GM12878 (cell line): ENCODE measurements around the gene CCHCR1. TPM values are rescaled to one million over a fixed set of nuclear protein-coding genes. Genes with fewer than 3 reads are reported as not detected.

Source experiments
- ATAC-seq: fragments of 200-7000 bp; cut with Tn5 transposase; 3 replicates; pipeline ENCODE4 v1.9.1; 2020; ENCODE audit warnings: mild to moderate bottlenecking, moderate library complexity
- BruUV-seq: library from RNA; stranded (reverse); fragments of 400-500 nt; replicated peaks from 2 replicates; lab custom pipeline; 2021; lab: Mats Ljungman, UMichigan
- CTCF ChIA-PET: fragments of 300-600 bp; sonication (Branson Sonifier 250); formaldehyde crosslinking; extraction: SDS; loops from one replicate; lab custom pipeline; 2021; ENCODE audit warnings: inconsistent platforms; lab: Yijun Ruan, JAX
- POLR2A ChIA-PET: fragments of 350-600 bp; formaldehyde crosslinking; extraction: SDS; loops from one replicate; lab custom pipeline; 2021; ENCODE audit warnings: inconsistent platforms; lab: Charles Lee
- RAD21 ChIA-PET: fragments of 300-600 bp; sonication (Branson Sonifier 250); formaldehyde crosslinking; loops from one replicate; lab custom pipeline; 2023; ENCODE audit warnings: antibody characterized with exemption; ENCODE audit not compliant: unreplicated experiment; lab: Charles Lee
- SMC1A ChIA-PET: fragments of 300-600 bp; sonication (Branson Sonifier 250); formaldehyde crosslinking; loops from one replicate; lab custom pipeline; 2023; ENCODE audit not compliant: unreplicated experiment, uncharacterized antibody; lab: Charles Lee
- DNase-seq: peaks from one replicate; pipeline ENCODE4 v3.0.0-alpha.2; 2011; ENCODE audit warnings: low read depth, low spot score
- FAIRE-seq: peaks from 3 replicates; lab custom pipeline; 2011; peaks lifted over from hg19 to GRCh38; lab: Jason Lieb, UNC
- H2AFZ ChIP-seq: 2 replicates; pipeline ENCODE4 v1.6.0; 2011; ENCODE audit warnings: low read depth, low read length, control low read depth; ENCODE audit not compliant: control insufficient read depth
- H3K27ac ChIP-seq: 2 replicates; pipeline ENCODE4 v1.5.1; 2011; ENCODE audit warnings: control low read depth; ENCODE audit not compliant: control insufficient read depth, insufficient read depth
- H3K27me3 ChIP-seq, 2 experiments: replicated peaks in 1 of 2; 2 replicates each; pipeline versions ENCODE4 v1.6.0 to v1.6.1; 2011; ENCODE audit warnings: low read length in 1 of 2; ENCODE audit not compliant: control insufficient read depth in 2 of 2, insufficient read depth in 2 of 2
- H3K36me3 ChIP-seq, 2 experiments: 2 replicates each; pipeline ENCODE4 v1.5.1; 2011; ENCODE audit warnings: low read length in 1 of 2; ENCODE audit not compliant: control insufficient read depth in 2 of 2, insufficient read depth in 2 of 2
- H3K4me1 ChIP-seq: 2 replicates; pipeline ENCODE4 v1.6.1; 2011; ENCODE audit warnings: mild to moderate bottlenecking, low read length, moderate library complexity, mixed read lengths; ENCODE audit not compliant: control insufficient read depth, insufficient read depth
- H3K4me2 ChIP-seq: 2 replicates; pipeline ENCODE4 v1.6.0; 2011; ENCODE audit warnings: control low read depth; ENCODE audit not compliant: control insufficient read depth, insufficient read depth
- H3K4me3 ChIP-seq: fragments of 200-600 bp; sonication (generic); 2 replicates; pipeline ENCODE4 v1.5.1; 2016
- H3K79me2 ChIP-seq: 2 replicates; pipeline ENCODE4 v1.6.0; 2011; ENCODE audit warnings: low read length; ENCODE audit not compliant: control insufficient read depth, insufficient read depth
- H3K9ac ChIP-seq: 2 replicates; pipeline ENCODE4 v1.8.0; 2011; ENCODE audit warnings: low read length, control low read depth, mixed read lengths; ENCODE audit not compliant: control insufficient read depth, insufficient read depth
- H3K9me3 ChIP-seq: replicated peaks from 3 replicates; pipeline ENCODE4 v1.5.1; 2011; ENCODE audit warnings: mild to moderate bottlenecking, low read length; ENCODE audit not compliant: control insufficient read depth, insufficient read depth
- H4K20me1 ChIP-seq: 2 replicates; pipeline ENCODE4 v1.6.0; 2011; ENCODE audit not compliant: control insufficient read depth, insufficient read depth
- ATF3 ChIP-seq: IDR thresholded peaks from 2 replicates; pipeline ENCODE4 v1.6.1; 2011; ENCODE audit warnings: low read depth, mild to moderate bottlenecking, low read length, moderate library complexity, borderline replicate concordance; ENCODE audit errors: extremely low read depth
- BCL11A ChIP-seq: IDR thresholded peaks from 2 replicates; pipeline ENCODE4 v1.6.1; 2011; ENCODE audit warnings: low read depth, low read length
- CBFB ChIP-seq: IDR thresholded peaks from 2 replicates; pipeline ENCODE4 v1.6.1; 2016; ENCODE audit warnings: antibody characterized with exemption, low read depth
- CHD4 ChIP-seq: fragments of 200-600 bp; sonication (generic); IDR thresholded peaks from 2 replicates; pipeline ENCODE4 v1.6.1; 2016; ENCODE audit warnings: mild to moderate bottlenecking
- CTCF ChIP-seq, 3 experiments: IDR thresholded peaks in 2 of 3; conservative IDR thresholded peaks in 1 of 3; 2 replicates each; pipeline ENCODE4 v1.5.1; 2011; ENCODE audit warnings: low read depth in 3 of 3, low read length in 3 of 3, mild to moderate bottlenecking in 3 of 3, control low read depth in 2 of 3, moderate library complexity in 2 of 3, inconsistent platforms in 1 of 3, mixed read lengths in 1 of 3; ENCODE audit not compliant: control insufficient read depth in 2 of 3, insufficient read depth in 1 of 3; ENCODE audit errors: extremely low read depth in 1 of 3
- DPF2 ChIP-seq: fragments of 450-650 bp; IDR thresholded peaks from 2 replicates; pipeline ENCODE4 v1.6.1; 2017; ENCODE audit warnings: mild to moderate bottlenecking
- GATAD2B ChIP-seq: fragments of 450-650 bp; conservative IDR thresholded peaks from 2 replicates; pipeline ENCODE4 v1.6.1; 2017; ENCODE audit warnings: low read depth, mild to moderate bottlenecking, moderate library complexity
- HDGF ChIP-seq: fragments of 450-650 bp; IDR thresholded peaks from 2 replicates; pipeline ENCODE4 v1.6.1; 2016; ENCODE audit warnings: antibody characterized with exemption
- IKZF2 ChIP-seq, 2 experiments: fragments of 450-650 bp; IDR thresholded peaks; 2 replicates each; pipeline ENCODE4 v1.6.1; 2017; ENCODE audit warnings: mild to moderate bottlenecking in 2 of 2, moderate library complexity in 2 of 2
- MEF2B ChIP-seq: fragments of 450-650 bp; IDR thresholded peaks from 2 replicates; pipeline ENCODE4 v1.6.1; 2018; ENCODE audit warnings: mild to moderate bottlenecking, moderate library complexity; ENCODE audit not compliant: partially characterized antibody, poor library complexity, severe bottlenecking
- NKRF ChIP-seq: fragments of 450-650 bp; conservative IDR thresholded peaks from 2 replicates; pipeline ENCODE4 v1.6.1; 2017; ENCODE audit warnings: mild to moderate bottlenecking, moderate library complexity
- PAX5 ChIP-seq: IDR thresholded peaks from 2 replicates; pipeline ENCODE4 v1.6.1; 2011; ENCODE audit warnings: low read depth, low read length, borderline replicate concordance
- PAX8 ChIP-seq: fragments of 450-650 bp; IDR thresholded peaks from 2 replicates; pipeline ENCODE4 v1.6.1; 2017; ENCODE audit warnings: mild to moderate bottlenecking, moderate library complexity
- POLR2A ChIP-seq: IDR thresholded peaks from 2 replicates; pipeline ENCODE4 v1.6.1; 2011; ENCODE audit warnings: low read depth, mild to moderate bottlenecking, low read length
- RELA ChIP-seq: fragments of 450-650 bp; IDR thresholded peaks from 2 replicates; pipeline ENCODE4 v1.8.0; 2014; ENCODE audit warnings: borderline replicate concordance; ENCODE audit not compliant: partially characterized antibody
- SIN3A ChIP-seq: IDR thresholded peaks from 2 replicates; pipeline ENCODE4 v1.6.1; 2012; ENCODE audit warnings: low read depth, low read length, improper control_type of control experiment
- TAF1 ChIP-seq: IDR thresholded peaks from 2 replicates; pipeline ENCODE4 v1.6.1; 2011; ENCODE audit warnings: mild to moderate bottlenecking, low read depth, low read length, borderline replicate concordance
- TARDBP ChIP-seq: IDR thresholded peaks from 2 replicates; pipeline ENCODE4 v1.6.1; 2016; ENCODE audit warnings: borderline replicate concordance
- YY1 ChIP-seq: IDR thresholded peaks from 2 replicates; pipeline ENCODE4 v1.6.1; 2011; ENCODE audit warnings: low read depth, mild to moderate bottlenecking, low read length
- WGBS: methylation state at CpG from one replicate; pipeline ENCODE4 v1.1.6; 2016; ENCODE audit warnings: low lambda C conversion rate; ENCODE audit not compliant: insufficient replicate concordance, insufficient coverage; ENCODE audit errors: missing lambda C conversion rate; 5-methylcytosine and 5-hydroxymethylcytosine counted together
- in situ Hi-C: fragments of 300-500 bp; cut with MboI; formaldehyde crosslinking; loops from 9 replicates; pipeline ENCODE4 v1.14.3; 2018; ENCODE audit warnings: mixed read lengths
- intact Hi-C: fragments of 100-400 bp; cut with micrococcal nuclease; formaldehyde crosslinking; loops from one replicate; pipeline ENCODE4 v1.14.2; 2022; ENCODE audit not compliant: unreplicated experiment
- polyA plus RNA-seq, 11 experiments: library from polyadenylated mRNA; depleted of rRNA in 4 of 11; unstranded in 6 of 11; stranded (reverse) in 5 of 11; fragments of >200 nt; fragmentation: Nextera tagmentation in 4 of 11; fragmentation: Illumina TruSeq in 1 of 11; extraction: Ambion mirVana in 4 of 11; extraction: Trizol in 1 of 11; gene quantifications; 1 replicate in 1 of 11; 2 replicates in 10 of 11; pipeline versions ENCODE4 v1.2.1 to v1.2.3, GENCODE V29; 2011 to 2016; ENCODE audit warnings: inconsistent platforms in 2 of 11, missing spikeins in 2 of 11, low read depth in 1 of 11
- total RNA-seq, 4 experiments: library from RNA; depleted of rRNA in 3 of 4; stranded (reverse); fragments of >200 nt in 3 of 4; fragmentation: Illumina TruSeq in 1 of 4; extraction: Trizol in 1 of 4; gene quantifications; 2 replicates each; pipeline versions ENCODE4 v1.2.1 to v1.2.3, GENCODE V29; 2013 to 2021

CCHCR1 gene
- total and polyA plus RNA-seq, 10 of the 15 experiments (the other 5 are each of a cell fraction or from before 2014, with no cell fraction given): 1.0 to 35.2 (median 24.7) TPM

GRCh38 chr6:31158863-31159855 lies 1.6 kb upstream of the CCHCR1 start:
- peaks cover 8 to 12% of the 10 kb centered on the region in 2 experiments for H3K36me3 ChIP-seq
- H3K4me3 ChIP-seq: peak overlapping the region; percentile 90
- ATAC-seq: peak; percentile 52
- no peak for FAIRE-seq
- no peaks in the 10 kb centered on the region for H3K27me3 ChIP-seq
- H3K4me1 ChIP-seq: peaks cover 18% of the 10 kb centered on the region
- POLR2A ChIA-PET: interaction anchor here (1.1 to 3.0 kb wide), 5 partner anchors 25 to 277 kb away, joined by 3 to 10 read pairs (median 5); no protein-coding TSS in a partner anchor
- peaks cover 39% of the 10 kb centered on the region for H3K79me2 ChIP-seq
- no peaks in the 10 kb centered on the region for H3K9me3 ChIP-seq
- WGBS: 1% methylated on average over 34 of the region's 35 CpGs
- SMC1A ChIA-PET: interaction anchor here (1.0 to 4.2 kb wide), 6 partner anchors 12 to 208 kb away, joined by 3 to 21 read pairs (median 8); no protein-coding TSS in a partner anchor
- DNase-seq: no peak
- CTCF ChIA-PET: interaction anchor here (0.7 to 2.9 kb wide), 17 partner anchors 11 to 240 kb away, joined by 3 to 17 read pairs (median 3); partner anchors contain the start of genes POU5F1 and PSORS1C2
- peak overlapping the region; percentile 57 for H3K27ac ChIP-seq
- RAD21 ChIA-PET: interaction anchor here (0.8 to 2.0 kb wide), 8 partner anchors 22 to 245 kb away, joined by 3 to 12 read pairs (median 4); partner anchors contain the start of gene VARS2
- H2AFZ ChIP-seq: peak overlapping the region; percentile 80
- intact Hi-C loops: loop anchor here (2.0 kb wide), 1 partner anchor 34 kb away; no protein-coding TSS in a partner anchor
- peak overlapping the region; percentile 77 for H3K4me2 ChIP-seq
- H4K20me1 ChIP-seq: no peaks in the 10 kb centered on the region; the same call in 1 of the 2 replicates
- H3K9ac ChIP-seq: peak overlapping the region; percentile 81
- in situ Hi-C loops: no loop called here
- BruUV-seq: TSS peak; percentile 79
- TF ChIP-seq MEF2B (no peak), CTCF (IDR thresholded peaks at IDR 0.05 in 2 of 3, conservative IDR thresholded peaks at IDR 0.05 in 1 of 3; ENCODE audit: control insufficient read depth in 2 of 3, extremely low read depth in 1 of 3, insufficient read depth in 1 of 3, low read depth in 3 of 3, low read length in 3 of 3) (peak in 2 of 3 experiments; percentile 30 to 32; a peak in 2 of 6 replicates), PAX5 (peak; percentile 52; the same call in 1 of the 2 replicates), TARDBP (0 out of 2 replicates have a peak, but pooled peaks have one; percentile 42), YY1 (0 out of 2 replicates have a peak, but pooled peaks have one; percentile 36), ATF3 (no peak), IKZF2 (IDR thresholded peaks at IDR 0.05) (peak in 1 of 2 experiments; percentile 9; a peak in 1 of 4 replicates), POLR2A (peak; percentile 41; the same call in 1 of the 2 replicates), DPF2 (peak; percentile 4; the same call in 1 of the 2 replicates), BCL11A (no peak), CHD4 (no peak), SIN3A (peak; percentile 31; the same call in 1 of the 2 replicates), GATAD2B (peak; percentile 26; the same call in 1 of the 2 replicates), TAF1 (peak; percentile 30; the same call in 1 of the 2 replicates), NKRF (no peak), PAX8 (no peak), CBFB (no peak), RELA (no peak), HDGF (0 out of 2 replicates have a peak, but pooled peaks have one; percentile 35)
